GM12801 (cell line): Measurements from ENCODE around the gene DENND2D.

Experiments
- TF ChIP-seq, protein P1 (sequence below): IDR thresholded peaks from one replicate; pipeline ENCODE4 v1.5.1; 2011; ENCODE audit warnings: control low read depth; ENCODE audit not compliant: insufficient read length; ENCODE audit errors: extremely low read depth

Gene DENND2D

GRCh38 chr1:111200802-111201161, 336 bp upstream of the DENND2D start:
- TF ChIP-seq, protein P1, sequence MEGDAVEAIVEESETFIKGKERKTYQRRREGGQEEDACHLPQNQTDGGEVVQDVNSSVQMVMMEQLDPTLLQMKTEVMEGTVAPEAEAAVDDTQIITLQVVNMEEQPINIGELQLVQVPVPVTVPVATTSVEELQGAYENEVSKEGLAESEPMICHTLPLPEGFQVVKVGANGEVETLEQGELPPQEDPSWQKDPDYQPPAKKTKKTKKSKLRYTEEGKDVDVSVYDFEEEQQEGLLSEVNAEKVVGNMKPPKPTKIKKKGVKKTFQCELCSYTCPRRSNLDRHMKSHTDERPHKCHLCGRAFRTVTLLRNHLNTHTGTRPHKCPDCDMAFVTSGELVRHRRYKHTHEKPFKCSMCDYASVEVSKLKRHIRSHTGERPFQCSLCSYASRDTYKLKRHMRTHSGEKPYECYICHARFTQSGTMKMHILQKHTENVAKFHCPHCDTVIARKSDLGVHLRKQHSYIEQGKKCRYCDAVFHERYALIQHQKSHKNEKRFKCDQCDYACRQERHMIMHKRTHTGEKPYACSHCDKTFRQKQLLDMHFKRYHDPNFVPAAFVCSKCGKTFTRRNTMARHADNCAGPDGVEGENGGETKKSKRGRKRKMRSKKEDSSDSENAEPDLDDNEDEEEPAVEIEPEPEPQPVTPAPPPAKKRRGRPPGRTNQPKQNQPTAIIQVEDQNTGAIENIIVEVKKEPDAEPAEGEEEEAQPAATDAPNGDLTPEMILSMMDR, result no peak

GRCh38 chr1:111199329-111199728, 1.1 kb downstream of the DENND2D start:
- TF ChIP-seq, protein P1, result no peak

DNA sequence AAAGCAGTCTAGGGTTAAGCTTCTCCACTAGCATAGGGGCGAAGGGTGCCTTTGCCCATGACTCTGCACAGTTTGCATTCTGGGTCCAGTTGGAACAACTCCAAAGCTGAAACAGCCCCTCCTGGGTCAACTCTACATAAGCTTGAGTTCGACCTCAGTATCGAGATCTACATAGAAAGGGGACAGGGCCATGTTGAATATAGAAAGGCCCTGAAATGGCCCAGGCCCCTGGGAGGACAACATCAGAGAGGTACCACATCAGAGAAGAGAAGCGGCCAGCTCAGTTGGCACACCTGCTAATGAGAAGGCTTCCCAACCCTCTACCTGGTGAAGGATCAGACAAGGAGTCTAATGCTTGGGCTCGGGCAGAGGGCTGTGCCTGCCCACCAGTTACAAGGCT, 1.6 kb downstream of the DENND2D start:
- TF ChIP-seq, protein P1, result no peak

GRCh38 chr1:111197598-111198284, 2.7 kb downstream of the DENND2D start:
- TF ChIP-seq, protein P1, result no peak

DNA sequence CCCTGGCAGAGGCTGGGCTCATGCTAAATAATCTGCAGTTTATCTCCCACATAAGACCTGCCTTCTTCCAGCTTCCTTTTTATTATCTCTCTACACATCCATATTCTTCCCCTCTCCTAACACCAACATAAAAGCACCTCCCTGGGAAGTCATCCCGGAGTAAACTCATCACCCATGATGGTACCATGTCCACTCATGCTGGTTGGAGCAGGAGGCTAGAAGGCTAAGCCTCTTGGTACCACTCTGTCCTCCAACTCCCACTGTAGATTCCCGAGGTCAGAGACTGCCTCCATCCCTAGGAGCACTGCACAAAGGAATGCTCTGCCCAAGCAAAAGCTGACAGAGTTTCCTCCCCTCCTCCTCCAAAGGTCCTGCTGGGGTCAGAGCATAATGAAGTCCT, 4.2 kb downstream of the DENND2D start:
- TF ChIP-seq, protein P1, result no peak

- TF ChIP-seq, protein P1, result no peak
Observed at GRCh38 chr1:111195002-111195684, 5.3 kb downstream of the DENND2D start.

DNA sequence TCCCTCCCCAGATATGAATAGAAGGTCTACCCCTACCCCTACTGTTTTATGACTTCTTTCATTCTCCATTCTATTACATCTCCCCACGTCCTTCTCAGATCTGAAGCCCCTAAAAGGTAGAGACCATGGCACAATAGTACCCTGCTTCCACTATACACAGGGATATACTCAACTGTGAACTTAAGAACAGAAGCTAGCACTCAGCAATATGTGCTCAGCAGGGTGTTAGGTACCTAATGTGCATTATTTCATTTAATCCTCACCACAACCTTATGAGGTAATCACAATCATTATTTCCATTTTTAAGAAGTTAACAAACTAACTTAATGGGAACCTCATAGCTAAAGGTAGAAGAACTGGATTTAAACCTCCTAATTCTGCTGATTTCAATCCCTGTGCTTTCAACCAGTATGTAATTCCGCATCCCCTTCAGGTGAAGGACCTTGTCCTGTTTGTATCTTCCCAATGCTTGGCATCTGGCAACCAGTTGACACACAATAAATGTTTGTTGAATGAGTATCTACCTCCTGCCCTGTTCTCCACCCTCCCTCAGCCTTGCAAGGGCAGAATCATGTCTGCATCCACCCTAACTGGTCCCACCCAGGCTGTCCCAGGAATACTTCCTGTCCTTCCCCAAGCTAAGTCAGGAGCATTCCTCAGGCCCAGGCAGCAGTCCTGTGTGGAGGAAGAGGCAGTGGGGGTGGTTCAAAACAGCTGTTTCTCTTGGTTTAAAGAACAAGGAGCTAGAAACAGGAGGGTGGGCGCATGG, 6.5 kb downstream of the DENND2D start:
- TF ChIP-seq, protein P1, result no peak
